GM19397 (cell line): Measurements from ENCODE around the gene UQCC5.

Source experiments
- ATAC-seq: cut with Tn5 transposase; IDR thresholded peaks from one replicate; pipeline ENCODE4 v1.9.1; 2021; ENCODE audit warnings: mild to moderate bottlenecking, moderate library complexity; ENCODE audit not compliant: unreplicated experiment

Gene UQCC5

GRCh38 chr3:52536369-52537164, at the start of gene UQCC5:
UQCC5 (plus strand) TSS chr3:52536605; CDS start chr3:52536756, 151 bp downstream.
- peak; percentile 87 for ATAC-seq

GRCh38 chr3:52487050-52487787, 49.2 kb upstream of the UQCC5 start:
- ATAC-seq: no peak

- no peak for ATAC-seq
Measured at GRCh38 chr3:52487788-52488691, 48.4 kb upstream of the UQCC5 start.

- no peak for ATAC-seq
Measured at GRCh38 chr3:52488746-52489145, 47.7 kb upstream of the UQCC5 start.

GRCh38 chr3:52489453-52489852, 47.0 kb upstream of the UQCC5 start:
- ATAC-seq: no peak

- no peak for ATAC-seq
Measured at GRCh38 chr3:52490035-52490938, 46.1 kb upstream of the UQCC5 start.

GRCh38 chr3:52490939-52491526, 45.4 kb upstream of the UQCC5 start:
- no peak for ATAC-seq

- ATAC-seq: no peak
Measured at GRCh38 chr3:52492059-52492458, 44.3 kb upstream of the UQCC5 start.

- no peak for ATAC-seq
Measured at GRCh38 chr3:52493232-52494017, 43.0 kb upstream of the UQCC5 start.

- no peak for ATAC-seq
Measured at GRCh38 chr3:52494445-52494844, 42.0 kb upstream of the UQCC5 start.

GRCh38 chr3:52494886-52495495, 41.4 kb upstream of the UQCC5 start, which contains the start of gene STAB1:
STAB1 (plus strand) TSS chr3:52495338; CDS start chr3:52495414, 76 bp downstream.
- ATAC-seq: no peak

- ATAC-seq: no peak
Measured at GRCh38 chr3:52495777-52496602, 40.4 kb upstream of the UQCC5 start.

- no peak for ATAC-seq
Measured at GRCh38 chr3:52498137-52499054, 38.0 kb upstream of the UQCC5 start.

- ATAC-seq: no peak
Measured at GRCh38 chr3:52501046-52501445, 35.4 kb upstream of the UQCC5 start.

- no peak for ATAC-seq
Measured at GRCh38 chr3:52502001-52502400, 34.4 kb upstream of the UQCC5 start.

GRCh38 chr3:52502808-52503350, 33.5 kb upstream of the UQCC5 start:
- ATAC-seq: no peak
